K562 (cell line): Measurements from ENCODE around the gene TMEM218. TPM values are rescaled to one million over a fixed set of nuclear protein-coding genes. Genes with fewer than 3 reads are reported as not detected.
A peak's percentile ranks its signal among the peaks of the same experiment; 100 is the strongest.

Source experiments
- ATF4 ChIP-seq: fragments of 450-650 bp; formaldehyde crosslinking; IDR thresholded peaks from 2 replicates; pipeline ENCODE4 v1.4.0; 2022; ENCODE audit warnings: mild to moderate bottlenecking, moderate library complexity
- EGR1 ChIP-seq: fragments of 450-650 bp; conservative IDR thresholded peaks from 2 replicates; pipeline ENCODE4 v1.6.1; 2017; ENCODE audit warnings: mild to moderate bottlenecking
- HDAC2 ChIP-seq: fragments of 450-650 bp; IDR thresholded peaks from 2 replicates; pipeline ENCODE4 v1.6.1; 2016; ENCODE audit warnings: mild to moderate bottlenecking
- HNRNPUL1 ChIP-seq: fragments of 200-400 bp; formaldehyde crosslinking; IDR thresholded peaks from 2 replicates; pipeline ENCODE4 v1.6.1; 2017; ENCODE audit warnings: low read length
- ID3 ChIP-seq, 2 experiments: fragments of 250-450 bp in 1 of 2; fragments of 450-650 bp in 1 of 2; sonication (Bioruptor Pico) in 1 of 2; IDR thresholded peaks; 2 replicates each; pipeline versions ENCODE4 v1.6.1 to v1.8.0; 2016 to 2021; ENCODE audit warnings: mild to moderate bottlenecking in 2 of 2, moderate library complexity in 2 of 2, missing compliant biosample characterization in 1 of 2, missing genetic modification characterization in 1 of 2
- NFE2 ChIP-seq: IDR thresholded peaks from 2 replicates; pipeline ENCODE4 v1.6.1; 2014; ENCODE audit warnings: antibody characterized with exemption, low read depth
- POLR2B ChIP-seq: fragments of 450-650 bp; IDR thresholded peaks from 2 replicates; pipeline ENCODE4 v1.6.1; 2018; ENCODE audit warnings: low read depth; ENCODE audit not compliant: partially characterized antibody
- RFX1 ChIP-seq: fragments of 450-650 bp; IDR thresholded peaks from 2 replicates; pipeline ENCODE4 v1.6.1; 2016; ENCODE audit warnings: mild to moderate bottlenecking, moderate library complexity
- SIN3A ChIP-seq, 2 experiments: fragments of 150-350 bp in 1 of 2; IDR thresholded peaks; 2 replicates each; pipeline ENCODE4 v1.6.1; 2011 to 2016; ENCODE audit warnings: borderline replicate concordance in 2 of 2, low read depth in 2 of 2, low read length in 2 of 2, mild to moderate bottlenecking in 2 of 2, moderate library complexity in 2 of 2; ENCODE audit not compliant: control insufficient read depth in 1 of 2
- ZBTB40 ChIP-seq, 2 experiments: fragments of 450-650 bp in 1 of 2; sonication (generic) in 1 of 2; formaldehyde crosslinking in 1 of 2; IDR thresholded peaks; 2 replicates each; pipeline versions ENCODE4 v1.7.1 to v1.9.0; 2016 to 2022; ENCODE audit warnings: inconsistent platforms in 1 of 2, mild to moderate bottlenecking in 1 of 2, missing genetic modification reagents in 1 of 2
- ZBTB7A ChIP-seq: IDR thresholded peaks from 2 replicates; pipeline ENCODE4 v1.6.1; 2011; ENCODE audit warnings: low read depth, mild to moderate bottlenecking, low read length, moderate library complexity, borderline replicate concordance; ENCODE audit not compliant: control insufficient read depth
- ZNF140 ChIP-seq: fragments of 250-450 bp; sonication (Bioruptor Pico); IDR thresholded peaks from 2 replicates; pipeline ENCODE4 v1.8.0; 2021; ENCODE audit warnings: moderate library complexity, mild to moderate bottlenecking, inconsistent platforms
- ZNF324 ChIP-seq: fragments of 250-450 bp; sonication (Bioruptor Pico); IDR thresholded peaks from 2 replicates; pipeline ENCODE4 v1.4.0; 2020; ENCODE audit warnings: mild to moderate bottlenecking
- polyA plus RNA-seq, 8 experiments: library from polyadenylated mRNA; depleted of rRNA in 4 of 8; stranded (reverse) in 5 of 8; unstranded in 3 of 8; fragments of >200 nt; fragmentation: Nextera tagmentation in 2 of 8; fragmentation: Illumina TruSeq in 1 of 8; extraction: Ambion mirVana in 2 of 8; extraction: Trizol in 1 of 8; gene quantifications; 2 replicates each; pipeline versions ENCODE4 v1.2.1 to v1.2.3, GENCODE V29; 2011 to 2014; ENCODE audit warnings: inconsistent platforms in 1 of 8, missing spikeins in 1 of 8
- total RNA-seq, 7 experiments: library from RNA; depleted of rRNA in 6 of 7; stranded (reverse); fragments of >200 nt in 6 of 7; fragmentation: Illumina TruSeq in 2 of 7; extraction: Trizol in 2 of 7; gene quantifications; 2 replicates each; pipeline versions ENCODE4 v1.2.1 to v1.2.3, GENCODE V29; 2011 to 2021; ENCODE audit warnings: low replicate concordance in 1 of 7

The TMEM218 gene
- total and polyA plus RNA-seq, 9 of the 15 experiments (the other 6 are each of a cell fraction or from before 2014, with no cell fraction given): 13.4 to 32.2 (median 25.4) TPM

- TF ChIP-seq ZBTB40 (IDR thresholded peaks at IDR 0.05) (peak; percentile 94), ZBTB40 (CRISPR knock-in tag; IDR thresholded peaks at IDR 0.05) (no peak), POLR2B (peak; percentile 64), EGR1 (peak; percentile 89), ATF4 (CRISPR knock-in tag) (no peak), HNRNPUL1 (no peak), ZNF324 (CRISPR knock-in tag) (no peak), HDAC2 (peak; percentile 70), SIN3A (IDR thresholded peaks at IDR 0.05; ENCODE audit: borderline replicate concordance in 2 of 2, control insufficient read depth in 1 of 2, low read depth in 2 of 2, low read length in 2 of 2) (no peak), RFX1 (peak; percentile 91), ZBTB7A (no peak), ZNF140 (no peak), ID3 (CRISPR knock-in tag; IDR thresholded peaks at IDR 0.05) (no peak), ID3 (tag; IDR thresholded peaks at IDR 0.05) (no peak), NFE2 (peak; percentile 68)
Measured at GRCh38 chr11:125111343-125112207, at the start of gene TMEM218 (continued).
